HG03060 (cell line): Measurements from ENCODE around the gene GARRE1.
A peak's percentile ranks its signal among the peaks of the same experiment; 100 is the strongest.
"Not testable (repeated sequence)": the region's sequence is repeated elsewhere in the genome, so short reads cannot be mapped to it uniquely, and the experiment has no call there.

Source experiments
- ATAC-seq: cut with Tn5 transposase; IDR thresholded peaks from one replicate; pipeline ENCODE4 v1.9.1; 2021; ENCODE audit warnings: low read depth, moderate number of reproducible peaks; ENCODE audit not compliant: unreplicated experiment

Gene GARRE1

GRCh38 chr19:34229721-34230120 lies 24.6 kb upstream of the GARRE1 start:
- no peak for ATAC-seq

GRCh38 chr19:34230820-34231219 lies 23.5 kb upstream of the GARRE1 start:
- no peak for ATAC-seq

GRCh38 chr19:34231439-34231838 lies 22.9 kb upstream of the GARRE1 start:
- ATAC-seq: no peak

DNA sequence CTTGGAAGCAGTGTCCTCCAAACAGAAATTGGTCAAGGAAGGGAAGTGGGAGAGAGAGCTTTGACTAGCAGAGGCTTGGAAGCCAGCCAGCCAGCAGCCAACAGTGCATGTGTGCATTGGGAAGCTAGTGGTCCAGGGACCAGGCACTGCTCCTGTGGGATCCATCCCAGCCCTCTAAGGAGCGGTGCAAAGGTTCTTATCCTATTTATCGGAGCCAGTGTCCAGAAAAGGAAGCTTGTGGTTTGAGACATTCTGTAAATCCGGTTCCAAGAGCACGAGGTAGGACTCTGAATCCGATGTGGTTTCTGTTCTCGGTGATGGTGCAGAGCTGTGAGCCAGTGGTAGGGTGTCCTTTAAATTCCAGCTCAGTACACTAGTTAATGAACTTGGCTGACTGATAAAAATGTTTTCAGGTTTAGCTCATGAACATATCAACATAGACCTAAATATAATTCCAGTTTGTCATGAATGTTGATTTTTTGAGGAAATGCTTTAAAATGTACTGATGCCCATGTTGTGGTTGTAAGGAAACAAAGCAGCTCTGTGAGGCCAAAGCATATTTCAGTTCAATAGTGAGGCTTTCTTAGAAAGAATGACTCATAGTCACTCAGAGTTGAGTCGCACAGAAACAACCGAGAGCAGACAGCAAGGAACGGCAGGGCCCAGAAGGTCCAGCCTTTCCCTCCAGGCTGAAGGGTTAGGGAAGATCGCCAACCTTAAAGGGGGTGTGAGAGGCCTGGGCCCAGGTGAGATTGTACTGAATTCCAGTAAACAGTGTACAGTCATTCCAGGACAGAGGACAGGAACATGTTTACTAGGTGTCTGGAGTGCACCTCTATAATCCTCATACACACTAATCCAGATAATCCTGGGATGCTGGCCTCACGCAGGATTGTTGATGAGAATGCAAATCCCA lies 21.5 kb upstream of the GARRE1 start:
- peak; percentile 66 for ATAC-seq

GRCh38 chr19:34235425-34235940 lies 18.9 kb upstream of the GARRE1 start:
- ATAC-seq: no peak

DNA sequence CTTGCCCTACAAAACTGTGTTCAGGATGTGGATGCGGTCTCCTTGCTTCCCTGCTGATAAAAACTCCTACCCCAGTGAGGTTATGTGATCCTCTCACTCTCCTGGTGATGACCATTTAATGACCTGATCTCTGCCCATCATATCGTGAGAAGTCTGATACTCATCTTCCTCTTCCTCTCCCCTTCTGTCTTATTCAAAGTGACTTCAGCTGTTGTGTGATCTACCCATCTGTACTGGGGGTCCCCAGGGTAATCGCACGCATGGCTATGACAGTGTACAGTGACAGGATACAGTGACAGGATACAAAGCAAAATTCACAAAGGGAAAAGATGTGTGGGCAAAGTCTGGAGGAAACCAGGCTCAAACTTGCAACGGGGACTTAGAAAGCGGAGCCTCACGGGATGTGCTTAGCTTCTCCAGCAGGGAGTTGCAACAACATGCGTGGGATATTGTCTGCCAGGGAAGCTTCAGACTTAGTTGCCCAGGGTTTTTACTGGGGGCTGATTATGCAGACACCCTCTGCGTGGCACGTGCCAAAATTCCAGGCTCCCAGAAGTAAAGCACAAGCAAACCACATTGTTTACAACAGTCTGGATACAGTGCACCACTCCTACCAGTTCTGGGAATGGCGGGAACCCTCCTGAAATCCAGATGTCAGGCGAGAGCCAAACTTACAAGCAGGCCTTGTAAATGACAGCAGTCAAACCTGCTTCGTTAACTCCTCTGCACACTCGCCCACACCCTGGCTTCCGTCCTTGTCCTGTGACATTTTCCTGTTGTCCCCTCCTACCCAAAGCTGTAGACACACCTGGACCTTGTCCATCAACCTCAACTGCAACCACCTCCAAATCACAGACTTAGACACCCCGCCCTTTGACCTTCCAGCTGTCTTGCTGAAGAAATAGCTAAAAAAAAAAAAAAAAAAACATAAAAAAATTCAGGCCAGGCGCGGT lies 18.0 kb upstream of the GARRE1 start:
- ATAC-seq: no peak

DNA sequence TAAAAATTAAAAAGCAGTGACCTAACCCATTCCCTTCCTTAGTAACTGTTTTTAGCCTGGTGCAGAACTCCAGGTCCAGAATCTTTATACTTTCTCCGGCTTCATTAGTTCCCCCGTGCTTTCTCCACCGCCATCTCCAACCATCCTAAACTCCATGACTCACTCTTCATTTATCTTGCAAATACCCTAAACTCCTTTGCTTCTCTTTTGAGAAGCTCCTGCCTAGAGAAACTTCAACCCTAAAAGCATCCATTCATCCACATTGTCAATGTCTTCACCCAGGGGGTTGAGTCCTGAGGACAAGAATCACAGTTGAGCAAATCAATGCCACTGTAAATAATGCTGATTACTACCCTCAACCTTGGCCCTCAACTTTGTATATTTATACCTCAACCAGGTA lies 17.1 kb upstream of the GARRE1 start:
- no peak for ATAC-seq

DNA sequence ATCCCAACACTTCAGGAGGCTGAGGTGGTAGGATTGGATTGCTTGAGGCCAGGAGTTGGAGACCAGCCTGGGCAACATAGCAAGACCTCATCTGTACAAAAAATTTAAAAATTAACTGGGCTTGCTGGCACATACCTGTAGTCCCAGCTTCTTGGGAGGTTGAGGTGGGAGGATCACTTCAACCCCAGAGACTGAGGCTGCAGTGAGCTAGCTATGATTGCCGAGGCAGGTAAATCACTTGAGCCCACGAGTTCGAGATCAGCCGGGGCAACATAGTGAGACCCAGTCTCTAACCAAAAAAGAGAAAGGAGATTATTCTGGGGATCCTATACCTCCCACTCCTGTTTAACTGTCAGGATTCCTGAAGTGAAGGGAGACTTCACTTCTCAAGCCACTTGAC lies 16.4 kb upstream of the GARRE1 start:
- ATAC-seq: no peak

GRCh38 chr19:34241513-34242337 lies 12.6 kb upstream of the GARRE1 start:
- no peak for ATAC-seq

DNA sequence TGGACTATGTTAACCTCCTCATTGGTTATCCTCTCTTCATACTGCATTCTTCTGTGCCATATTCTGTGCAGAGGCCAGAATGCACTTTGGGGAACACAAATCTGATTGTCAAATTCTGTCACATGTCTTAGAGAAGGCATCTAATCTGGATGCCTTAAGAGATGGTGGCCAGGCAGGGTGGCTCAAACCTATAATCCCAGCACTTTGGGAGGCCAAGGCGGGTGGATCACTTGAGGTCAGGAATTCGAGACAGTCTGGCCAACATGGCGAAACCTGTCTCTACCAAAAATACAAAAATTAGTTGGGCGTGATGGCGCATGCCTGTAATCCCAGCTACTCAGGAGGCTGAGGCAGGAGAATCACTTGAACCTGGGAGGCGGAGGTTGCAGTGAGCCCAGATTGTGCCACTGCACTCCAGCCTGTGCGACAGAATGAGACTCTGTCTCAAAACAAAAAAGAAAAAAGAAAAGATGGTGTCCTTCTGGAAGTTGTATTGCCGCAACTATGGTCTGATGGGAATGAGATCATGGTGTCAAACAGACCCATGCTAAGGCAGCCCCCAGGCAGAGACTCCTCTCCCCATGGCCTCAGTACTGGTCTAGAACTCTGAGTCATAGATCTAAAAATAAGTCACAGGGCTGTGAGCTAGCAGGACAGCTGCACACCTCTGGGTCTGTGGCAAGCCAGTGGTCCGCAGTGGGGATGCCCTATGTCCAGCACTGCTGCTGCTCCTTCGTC lies 11.0 kb upstream of the GARRE1 start:
- not testable (repeated sequence) for ATAC-seq

GRCh38 chr19:34243876-34244578 lies 10.3 kb upstream of the GARRE1 start:
- no peak for ATAC-seq

- no peak for ATAC-seq
Observed at GRCh38 chr19:34244611-34245299, 9.6 kb upstream of the GARRE1 start.

GRCh38 chr19:34246340-34246739 lies 8.0 kb upstream of the GARRE1 start:
- ATAC-seq: no peak

DNA sequence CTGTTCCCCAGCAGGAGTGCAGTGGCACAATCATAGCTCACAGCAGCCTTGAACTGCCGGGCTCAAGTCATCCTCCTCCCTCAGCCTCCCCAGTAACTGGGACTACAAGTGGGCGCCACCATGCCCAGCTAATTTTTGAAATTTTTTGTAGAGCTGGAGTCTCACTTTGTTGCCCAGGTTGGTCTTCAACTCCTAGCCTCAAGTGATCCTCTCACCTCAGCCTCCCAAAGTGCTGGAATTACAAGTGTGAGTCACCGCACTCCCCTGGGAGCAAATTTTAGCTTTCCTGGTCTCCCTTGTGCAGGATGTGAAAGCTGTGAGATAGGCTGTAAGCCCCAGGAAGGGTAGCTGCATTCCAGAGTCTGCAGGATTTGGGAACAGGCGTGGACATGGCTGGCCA lies 5.4 kb upstream of the GARRE1 start:
- no peak for ATAC-seq

GRCh38 chr19:34253167-34253566 lies 1.2 kb upstream of the GARRE1 start:
- ATAC-seq: not testable (repeated sequence)

DNA sequence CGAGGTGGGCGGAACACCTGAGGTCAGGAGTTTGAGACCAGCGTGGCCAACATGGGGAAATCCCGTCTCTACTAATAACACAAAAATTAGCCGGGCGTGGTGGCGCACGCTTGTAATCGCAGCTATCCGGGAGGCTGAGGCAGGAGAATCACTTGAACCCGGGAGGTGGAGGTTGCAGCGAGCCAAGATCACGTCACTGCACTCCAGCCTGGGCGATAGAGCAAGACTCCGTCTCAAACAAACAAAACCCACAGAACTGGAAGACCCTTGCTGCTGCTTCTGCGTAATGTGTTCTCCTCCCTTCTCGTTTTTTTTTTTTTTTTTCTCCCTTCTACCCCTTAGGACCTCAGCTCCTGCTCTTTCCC lies 691 bp upstream of the GARRE1 start:
- not testable (repeated sequence) for ATAC-seq

DNA sequence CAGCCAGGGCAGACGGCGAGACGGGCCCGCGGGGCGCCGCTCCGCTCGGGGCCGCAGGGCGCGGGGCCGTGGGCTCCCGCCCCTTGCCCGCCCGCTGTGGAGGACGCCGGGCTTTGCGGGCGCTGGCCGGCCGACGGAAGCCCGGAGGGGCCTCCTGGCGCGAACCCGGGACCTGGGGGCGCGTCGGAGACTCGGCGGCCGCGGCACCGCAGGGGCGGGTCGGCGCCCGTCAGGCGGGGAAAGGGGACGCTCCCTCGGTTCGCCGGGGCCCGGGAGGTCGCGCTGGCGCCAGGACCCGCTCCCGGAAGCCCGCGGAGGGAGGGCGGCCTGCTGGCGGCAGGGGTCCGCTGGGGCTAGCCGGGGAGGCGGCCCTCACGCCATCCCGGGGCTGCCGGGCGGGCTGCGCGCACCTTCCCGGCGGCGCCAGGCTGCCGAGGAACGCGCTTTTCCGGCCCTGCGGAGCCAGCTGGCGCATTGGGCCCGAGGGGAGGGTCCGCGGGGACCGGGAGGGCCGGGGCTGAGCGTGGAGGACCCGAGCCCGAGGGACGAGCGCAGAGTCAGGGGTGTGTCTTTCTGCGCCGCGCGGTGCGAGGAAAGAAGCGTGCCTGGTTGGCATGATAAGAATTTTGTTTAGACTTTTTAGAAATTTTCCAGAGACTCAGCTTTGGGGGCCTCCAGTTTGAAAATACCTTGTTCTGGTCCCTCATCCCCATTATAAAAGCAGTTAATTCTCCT lies 511 bp downstream of the GARRE1 start:
- ATAC-seq: peak; percentile 14

DNA sequence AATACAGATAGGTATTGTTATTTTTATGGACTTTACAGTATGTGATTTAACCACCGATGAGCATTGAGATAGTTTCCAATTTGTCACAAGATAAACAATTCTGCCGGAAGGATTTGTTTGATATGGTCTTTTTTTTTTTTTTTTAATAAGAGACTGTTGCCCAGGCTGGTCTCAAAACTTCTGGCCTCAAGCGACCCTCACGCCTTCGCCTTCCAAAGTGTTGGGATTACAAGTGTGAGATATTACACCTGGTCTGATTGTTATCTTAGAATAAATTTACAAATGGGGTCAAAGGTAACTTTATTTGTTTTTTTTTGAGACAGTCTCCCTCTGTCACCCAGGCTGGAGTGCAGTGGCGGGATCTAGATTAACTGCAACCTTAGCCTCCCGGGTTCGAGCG lies 1.2 kb downstream of the GARRE1 start:
- ATAC-seq: no peak
